Measurements from ENCODE around the gene OIT3. TPM values are rescaled to one million over a fixed set of nuclear protein-coding genes. Genes with fewer than 3 reads are reported as not detected.

OIT3 gene
- total and polyA plus RNA-seq, 2 of the 4 experiments (the other 2 are of a cell fraction) = not detected

GRCh38 chr10:72898616-72899015 is 5.1 kb downstream of the OIT3 start:
- Histone ChIP-seq H3K9me1 (ENCODE audit: insufficient read depth, low read length) (no peaks in the 10 kb centered on the region), H3K4me1 (ENCODE audit: control insufficient read depth, insufficient read depth, low read length) (no peaks in the 10 kb centered on the region), H2AFZ (replicated peaks; ENCODE audit: low read length, poor library complexity) (no peak overlapping the region), H2AK5ac (ENCODE audit: low read depth, low read length) (no peak overlapping the region), H4K91ac (ENCODE audit: insufficient read depth, low read depth, low read length) (no peak overlapping the region), H3K4me3 (ENCODE audit: insufficient read depth, low read depth, low read length) (no peak overlapping the region), H3K4ac (ENCODE audit: low read depth, low read length) (no peak overlapping the region), H2BK5ac (ENCODE audit: low read depth, low read length, poor library complexity, severe bottlenecking) (no peak overlapping the region), H2AK9ac (replicated peaks; ENCODE audit: low read depth, low read length, poor library complexity) (no peak overlapping the region), H2BK120ac (ENCODE audit: low read depth, low read length) (no peak overlapping the region), H2BK15ac (ENCODE audit: low read depth, low read length) (no peak overlapping the region), H3K9ac (ENCODE audit: low read depth, low read length) (no peak overlapping the region), H3K4me2 (ENCODE audit: low read depth, low read length) (no peak overlapping the region), H3K27me3 (ENCODE audit: control insufficient read depth, insufficient read depth, low read length) (peaks cover 3% of the 10 kb centered on the region; the same call in 1 of the 2 replicates), H4K20me1 (ENCODE audit: insufficient read depth, low read length) (no peaks in the 10 kb centered on the region), H3K18ac (ENCODE audit: low read depth, low read length) (no peak overlapping the region), H3K36me3 (ENCODE audit: control insufficient read depth, insufficient read depth, low read length) (no peaks in the 10 kb centered on the region), H3K23ac (ENCODE audit: low read depth, low read length) (no peak overlapping the region), H3K9me3 (ENCODE audit: control insufficient read depth, insufficient read depth, low read length) (no peaks in the 10 kb centered on the region), H3K14ac (replicated peaks; ENCODE audit: low read depth, low read length) (no peak overlapping the region), H3K27ac (ENCODE audit: insufficient read depth, low read length) (no peak overlapping the region), H3K79me1 (ENCODE audit: low read depth in 1 of 2, low read length in 2 of 2) (no peaks in the 10 kb centered on the region), H4K5ac (ENCODE audit: low read depth, low read length) (no peak overlapping the region), H3K56ac (ENCODE audit: extremely low read depth, insufficient read depth, low read length) (no peak overlapping the region), H2BK20ac (ENCODE audit: low read depth, low read length) (no peak overlapping the region), H4K8ac (ENCODE audit: low read depth in 2 of 2, low read length in 2 of 2) (no peak overlapping the region)
- DNase-seq (no peak), ATAC-seq (ENCODE audit: low read depth) (no peak)
- in situ Hi-C loops (cut with MboI; ENCODE audit: low sequenced_read_pairs) (no loop called here), dilution Hi-C loops (cut with HindIII; ENCODE audit: low sequenced_read_pairs, unreplicated experiment) (no loop called here), intact Hi-C loops (cut with micrococcal nuclease) (no loop called here)
- no TSS peak for BruUV-seq (replicated peaks)
- ChIA-PET CTCF (no interaction called here), POLR2A (ENCODE audit: unreplicated experiment) (no interaction called here)
- TF ChIP-seq ELK1 (IDR thresholded peaks at IDR 0.05; ENCODE audit: borderline replicate concordance, low read depth, low read length) (no peak), MAFK (IDR thresholded peaks at IDR 0.05; ENCODE audit: low read depth, low read length) (no peak), BHLHE40 (IDR thresholded peaks at IDR 0.05; ENCODE audit: low read depth, low read length) (no peak), FOS (IDR thresholded peaks at IDR 0.05; ENCODE audit: low read depth, low read length) (no peak), SMC3 (IDR thresholded peaks at IDR 0.05; ENCODE audit: low read depth, low read length) (no peak), POLR2A (IDR thresholded peaks at IDR 0.05; ENCODE audit: low read depth, low read length) (no peak)
- 93% methylated on average over 6 of the region's 10 CpGs; no CpG with 5 or more reads in 1 of the 2 experiments for WGBS, 2 experiments (ENCODE audit: extremely low coverage in 2 of 2, insufficient read length in 1 of 2)
